ENCODE data around the gene MYBBP1A. TPM values are rescaled to one million over a fixed set of nuclear protein-coding genes. Genes with fewer than 3 reads are reported as not detected.

The MYBBP1A gene
- total RNA-seq, 1 experiment from 2014 or later: 46.6 TPM

- Histone ChIP-seq H3K36me3 (no peaks in the 10 kb centered on the region), H3K4me1 (replicated peaks) (no peaks in the 10 kb centered on the region), H3K9me3 (replicated peaks) (no peaks in the 10 kb centered on the region), H3K4me3 (no peak overlapping the region), H3K27me3 (replicated peaks) (peaks cover 3% of the 10 kb centered on the region), H3K27ac (no peak overlapping the region)
- DNase-seq (ENCODE audit: low read depth in 1 of 2, low spot score in 2 of 2): no peak
These were observed 48.9 kb downstream of the MYBBP1A start for GRCh38 chr17:4506175-4506813.

- Histone ChIP-seq H3K9me3 (replicated peaks) (no peaks in the 10 kb centered on the region), H3K4me3 (no peak overlapping the region), H3K27ac (no peak overlapping the region), H3K36me3 (no peaks in the 10 kb centered on the region), H3K27me3 (replicated peaks) (peaks cover 13% of the 10 kb centered on the region), H3K4me1 (replicated peaks) (no peaks in the 10 kb centered on the region)
- DNase-seq (ENCODE audit: low read depth in 1 of 2, low spot score in 2 of 2): no peak
These were observed 50.0 kb downstream of the MYBBP1A start for GRCh38 chr17:4505187-4505586.

GRCh38 chr17:4504188-4504587 lies 51.0 kb downstream of the MYBBP1A start:
- Histone ChIP-seq H3K27me3 (replicated peaks) (peaks cover 23% of the 10 kb centered on the region), H3K4me3 (no peak overlapping the region), H3K27ac (no peak overlapping the region), H3K36me3 (no peaks in the 10 kb centered on the region), H3K4me1 (replicated peaks) (peaks cover 5% of the 10 kb centered on the region; the same call in 1 of the 2 replicates), H3K9me3 (replicated peaks) (no peaks in the 10 kb centered on the region)
- DNase-seq (ENCODE audit: low read depth in 1 of 2, low spot score in 2 of 2): no peak

GRCh38 chr17:4503283-4504025 lies 51.7 kb downstream of the MYBBP1A start:
- Histone ChIP-seq H3K36me3 (no peaks in the 10 kb centered on the region), H3K27ac (no peak overlapping the region), H3K9me3 (replicated peaks) (no peaks in the 10 kb centered on the region), H3K4me1 (replicated peaks) (peaks cover 8% of the 10 kb centered on the region), H3K4me3 (no peak overlapping the region), H3K27me3 (replicated peaks) (peaks cover 22% of the 10 kb centered on the region)
- DNase-seq (ENCODE audit: low read depth in 1 of 2, low spot score in 2 of 2): no peak

- H3K27me3 ChIP-seq (replicated peaks): peaks cover 31% of the 10 kb centered on the region
- no peaks in the 10 kb centered on the region for H3K36me3 ChIP-seq
- H3K27ac ChIP-seq: no peak overlapping the region
- peaks cover 16% of the 10 kb centered on the region for H3K4me1 ChIP-seq (replicated peaks)
- no peak overlapping the region for H3K4me3 ChIP-seq
- DNase-seq (ENCODE audit: low read depth in 1 of 2, low spot score in 2 of 2): no peak
- no peaks in the 10 kb centered on the region for H3K9me3 ChIP-seq (replicated peaks)
These were observed 52.6 kb downstream of the MYBBP1A start for GRCh38 chr17:4502466-4503154.

GRCh38 chr17:4501295-4501949 lies 53.8 kb downstream of the MYBBP1A start:
- Histone ChIP-seq H3K9me3 (replicated peaks) (no peaks in the 10 kb centered on the region), H3K36me3 (no peaks in the 10 kb centered on the region), H3K4me3 (no peak overlapping the region), H3K27ac (no peak overlapping the region), H3K27me3 (replicated peaks) (peaks cover 33% of the 10 kb centered on the region), H3K4me1 (replicated peaks) (peaks cover 26% of the 10 kb centered on the region)
- no peak for DNase-seq (ENCODE audit: low read depth in 1 of 2, low spot score in 2 of 2)

- H3K9me3 ChIP-seq (replicated peaks): no peaks in the 10 kb centered on the region
- peaks cover 33% of the 10 kb centered on the region for H3K27me3 ChIP-seq (replicated peaks)
- no peak for DNase-seq (ENCODE audit: low read depth in 1 of 2, low spot score in 2 of 2)
- H3K27ac ChIP-seq: no peak overlapping the region
- no peaks in the 10 kb centered on the region for H3K36me3 ChIP-seq
- peaks cover 26% of the 10 kb centered on the region for H3K4me1 ChIP-seq (replicated peaks)
- no peak overlapping the region for H3K4me3 ChIP-seq
These were observed 55.0 kb downstream of the MYBBP1A start for GRCh38 chr17:4500191-4500571.

- Histone ChIP-seq H3K27ac (no peak overlapping the region), H3K4me3 (no peak overlapping the region), H3K4me1 (replicated peaks) (peaks cover 26% of the 10 kb centered on the region)
These were observed 55.6 kb downstream of the MYBBP1A start for GRCh38 chr17:4499431-4500190.

GRCh38 chr17:4498461-4499397 lies 56.5 kb downstream of the MYBBP1A start, which contains the start of gene SPNS2:
Gene SPNS2, plus strand, starts transcription at chr17:4498881. Its CDS starts 167 bp downstream, at chr17:4499048.
- H3K27ac ChIP-seq: no peak within 1 kb of the TSS

More at GRCh38 chr17:4499431-4500190, 55.6 kb downstream of the MYBBP1A start:
- Histone ChIP-seq H3K36me3 (no peaks in the 10 kb centered on the region), H3K27me3 (replicated peaks) (peaks cover 33% of the 10 kb centered on the region), H3K9me3 (replicated peaks) (no peaks in the 10 kb centered on the region)
- DNase-seq (ENCODE audit: low read depth in 1 of 2, low spot score in 2 of 2): no peak

GRCh38 chr17:4497101-4497824 lies 57.9 kb downstream of the MYBBP1A start:
- no peaks in the 10 kb centered on the region for H3K9me3 ChIP-seq (replicated peaks)
- no peaks in the 10 kb centered on the region for H3K36me3 ChIP-seq
- peaks cover 33% of the 10 kb centered on the region for H3K27me3 ChIP-seq (replicated peaks)
- H3K27ac ChIP-seq: no peak overlapping the region
- no peak overlapping the region for H3K4me3 ChIP-seq
- peak in 1 of 2 experiments; percentile 29 for DNase-seq (ENCODE audit: low read depth in 1 of 2, low spot score in 2 of 2)
- H3K4me1 ChIP-seq (replicated peaks): peaks cover 26% of the 10 kb centered on the region

More at GRCh38 chr17:4498461-4499397, 56.5 kb downstream of the MYBBP1A start, which contains the start of gene SPNS2:
- no peak for DNase-seq (ENCODE audit: low read depth in 1 of 2, low spot score in 2 of 2)
- H3K36me3 ChIP-seq: no peaks in the 10 kb centered on the region
- no peaks in the 10 kb centered on the region for H3K9me3 ChIP-seq (replicated peaks)
- peaks cover 33% of the 10 kb centered on the region for H3K27me3 ChIP-seq (replicated peaks)
- H3K4me3 ChIP-seq: no peak within 1 kb of the TSS
- peaks cover 26% of the 10 kb centered on the region for H3K4me1 ChIP-seq (replicated peaks)

- Histone ChIP-seq H3K4me3 (no peak overlapping the region), H3K27me3 (replicated peaks) (peaks cover 9% of the 10 kb centered on the region), H3K9me3 (replicated peaks) (no peaks in the 10 kb centered on the region), H3K36me3 (no peaks in the 10 kb centered on the region), H3K4me1 (replicated peaks) (peaks cover 12% of the 10 kb centered on the region), H3K27ac (no peak overlapping the region)
- peak in 1 of 2 experiments; percentile 22 for DNase-seq (ENCODE audit: low read depth in 1 of 2, low spot score in 2 of 2)
These were observed 62.2 kb downstream of the MYBBP1A start for GRCh38 chr17:4492721-4493561.
